Liver (tissue), 9 donors: Measurements from ENCODE around the gene SEC31A. TPM values are rescaled to one million over a fixed set of nuclear protein-coding genes. Genes with fewer than 3 reads are reported as not detected.
A peak's percentile ranks its signal among the peaks of the same experiment; 100 is the strongest.

ENCODE experiments used
- DNase-seq: peaks from one replicate; pipeline ENCODE4 v3.0.0-alpha.2; 2017; ENCODE audit warnings: low spot score
- H3K27ac ChIP-seq, 2 donors: one replicate each; pipeline ENCODE4 v1.7.0; 2013; ENCODE audit warnings: inconsistent platforms in 2 of 2, low read length in 2 of 2, control low read depth in 1 of 2, low read depth in 1 of 2, mild to moderate bottlenecking in 1 of 2
- H3K27me3 ChIP-seq, 4 donors: one replicate each; pipeline versions ENCODE4 v1.6.1 to v1.7.0; 2013; ENCODE audit warnings: low read length in 3 of 4, inconsistent platforms in 1 of 4, mild to moderate bottlenecking in 1 of 4, moderate library complexity in 1 of 4; ENCODE audit not compliant: control insufficient read depth in 4 of 4, insufficient read depth in 4 of 4
- H3K36me3 ChIP-seq, 4 donors: one replicate each; pipeline versions ENCODE4 v1.6.1 to v1.7.0; 2013; ENCODE audit warnings: low read length in 3 of 4, mild to moderate bottlenecking in 3 of 4, low read depth in 1 of 4, moderate library complexity in 1 of 4; ENCODE audit not compliant: control insufficient read depth in 4 of 4, insufficient read depth in 3 of 4
- H3K4me1 ChIP-seq, 4 donors: one replicate each; pipeline versions ENCODE4 v1.6.1 to v1.7.0; 2013; ENCODE audit warnings: low read length in 3 of 4, mild to moderate bottlenecking in 3 of 4, moderate library complexity in 1 of 4; ENCODE audit not compliant: control insufficient read depth in 4 of 4, insufficient read depth in 4 of 4
- H3K4me3 ChIP-seq, 3 donors: one replicate each; pipeline versions ENCODE4 v1.6.1 to v1.7.0; 2013; ENCODE audit warnings: low read length in 3 of 3, control low read depth in 1 of 3, low read depth in 1 of 3, mild to moderate bottlenecking in 1 of 3
- H3K9ac ChIP-seq, 2 donors: one replicate each; pipeline ENCODE4 v1.7.0; 2013; ENCODE audit warnings: low read length in 2 of 2, mild to moderate bottlenecking in 2 of 2, moderate library complexity in 2 of 2, control low read depth in 1 of 2, low read depth in 1 of 2
- H3K9me3 ChIP-seq, 4 donors: one replicate each; pipeline versions ENCODE4 v1.6.1 to v1.7.0; 2013; ENCODE audit warnings: low read length in 3 of 4; ENCODE audit not compliant: control insufficient read depth in 4 of 4
- EGR1 ChIP-seq, 2 donors: IDR thresholded peaks; 2 replicates each; pipeline ENCODE4 v1.6.1; 2016 to 2018; ENCODE audit warnings: antibody characterized with exemption in 2 of 2, low read depth in 2 of 2
- FOXA2 ChIP-seq: IDR thresholded peaks from 2 replicates; pipeline ENCODE4 v1.6.1; 2016; ENCODE audit warnings: antibody characterized with exemption
- HNF4A ChIP-seq, 2 donors: conservative IDR thresholded peaks; 2 replicates each; pipeline ENCODE4 v1.6.1; 2016; ENCODE audit warnings: antibody characterized with exemption in 2 of 2, mild to moderate bottlenecking in 2 of 2
- HNF4G ChIP-seq: IDR thresholded peaks from 2 replicates; pipeline ENCODE4 v1.6.1; 2016; ENCODE audit warnings: antibody characterized with exemption
- JUND ChIP-seq, 2 donors: IDR thresholded peaks; 2 replicates each; pipeline ENCODE4 v1.6.1; 2016; ENCODE audit warnings: antibody characterized with exemption in 2 of 2
- NR2F2 ChIP-seq: IDR thresholded peaks from 2 replicates; pipeline ENCODE4 v1.6.1; 2016; ENCODE audit warnings: antibody characterized with exemption
- REST ChIP-seq: IDR thresholded peaks from 2 replicates; pipeline ENCODE4 v1.6.1; 2016; ENCODE audit warnings: antibody characterized with exemption, mild to moderate bottlenecking
- RXRA ChIP-seq, 2 donors: IDR thresholded peaks; 2 replicates each; pipeline ENCODE4 v1.6.1; 2017 to 2018; ENCODE audit warnings: antibody characterized with exemption in 2 of 2, mild to moderate bottlenecking in 1 of 2
- TAF1 ChIP-seq: conservative IDR thresholded peaks from 2 replicates; pipeline ENCODE4 v1.6.1; 2016; ENCODE audit warnings: antibody characterized with exemption, mild to moderate bottlenecking
- YY1 ChIP-seq: IDR thresholded peaks from 2 replicates; pipeline ENCODE4 v1.6.1; 2016; ENCODE audit warnings: antibody characterized with exemption, mild to moderate bottlenecking
- WGBS: extraction: QIAGEN DNeasy Blood & Tissue Kit; methylation state at CpG from one replicate; pipeline ENCODE4 v1.1.7; 2013; 5-methylcytosine and 5-hydroxymethylcytosine counted together
- polyA plus RNA-seq, 2 donors: library from polyadenylated mRNA; stranded (reverse) in 1 of 2; unstranded in 1 of 2; fragments of 200-250 nt in 1 of 2; fragments of >200 nt in 1 of 2; fragmentation: Nextera tagmentation in 1 of 2; extraction: Ambion mirVana in 1 of 2; gene quantifications; one replicate each; pipeline versions ENCODE4 v1.2.1 to v1.2.3, GENCODE V29; 2013 to 2015
- total RNA-seq, 2 donors: library from RNA; depleted of rRNA; stranded (reverse); fragments of >200 nt; gene quantifications; one replicate each; pipeline ENCODE4 v1.2.3, GENCODE V29; 2014
- TF ChIP-seq, protein P1 (sequence below): IDR thresholded peaks from 2 replicates; pipeline ENCODE4 v1.6.1; 2016; ENCODE audit warnings: antibody characterized with exemption
- TF ChIP-seq, protein P2 (sequence below): IDR thresholded peaks from 2 replicates; pipeline ENCODE4 v1.6.1; 2016; ENCODE audit warnings: antibody characterized with exemption
- donor health status: healthy.
- donor health status: healthy.
- donor health status: healthy.
- donor health status: healthy.
- donor health status: healthy.

Gene SEC31A
- total and polyA plus RNA-seq, 4 donors, result 79.9 to 204 (median 88.9) TPM

GRCh38 chr4:82892467-82892802, 1.5 kb upstream of the SEC31A start (continued):
- TF ChIP-seq REST (no peak), JUND (IDR thresholded peaks at IDR 0.05) (no peak), HNF4A (conservative IDR thresholded peaks at IDR 0.05) (peak; percentile 77 to 79)
- TF ChIP-seq, protein P1, sequence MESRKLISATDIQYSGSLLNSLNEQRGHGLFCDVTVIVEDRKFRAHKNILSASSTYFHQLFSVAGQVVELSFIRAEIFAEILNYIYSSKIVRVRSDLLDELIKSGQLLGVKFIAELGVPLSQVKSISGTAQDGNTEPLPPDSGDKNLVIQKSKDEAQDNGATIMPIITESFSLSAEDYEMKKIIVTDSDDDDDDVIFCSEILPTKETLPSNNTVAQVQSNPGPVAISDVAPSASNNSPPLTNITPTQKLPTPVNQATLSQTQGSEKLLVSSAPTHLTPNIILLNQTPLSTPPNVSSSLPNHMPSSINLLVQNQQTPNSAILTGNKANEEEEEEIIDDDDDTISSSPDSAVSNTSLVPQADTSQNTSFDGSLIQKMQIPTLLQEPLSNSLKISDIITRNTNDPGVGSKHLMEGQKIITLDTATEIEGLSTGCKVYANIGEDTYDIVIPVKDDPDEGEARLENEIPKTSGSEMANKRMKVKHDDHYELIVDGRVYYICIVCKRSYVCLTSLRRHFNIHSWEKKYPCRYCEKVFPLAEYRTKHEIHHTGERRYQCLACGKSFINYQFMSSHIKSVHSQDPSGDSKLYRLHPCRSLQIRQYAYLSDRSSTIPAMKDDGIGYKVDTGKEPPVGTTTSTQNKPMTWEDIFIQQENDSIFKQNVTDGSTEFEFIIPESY, result no peak

- TF ChIP-seq TAF1, result no peak
- no peak for TF ChIP-seq HNF4G
- no peak for TF ChIP-seq NR2F2
- TF ChIP-seq RXRA (IDR thresholded peaks at IDR 0.05), result no peak
- no peak for TF ChIP-seq EGR1 (IDR thresholded peaks at IDR 0.05; ENCODE audit: low read depth in 2 of 2)
- TF ChIP-seq, protein P2, sequence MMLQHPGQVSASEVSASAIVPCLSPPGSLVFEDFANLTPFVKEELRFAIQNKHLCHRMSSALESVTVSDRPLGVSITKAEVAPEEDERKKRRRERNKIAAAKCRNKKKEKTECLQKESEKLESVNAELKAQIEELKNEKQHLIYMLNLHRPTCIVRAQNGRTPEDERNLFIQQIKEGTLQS, result no peak
- Histone ChIP-seq H3K9me3 (no peaks in the 10 kb centered on the region), H3K4me3 (peak overlapping the region; percentile 73 to 84 (median 83)), H3K36me3 (peaks cover 0 to 10% (median 7%) of the 10 kb centered on the region in 4 donors), H3K4me1 (peaks cover 5 to 40% (median 26%) of the 10 kb centered on the region in 4 donors), H3K9ac (peak overlapping the region; percentile 86 to 96), H3K27me3 (no peaks in the 10 kb centered on the region), H3K27ac (peak overlapping the region; percentile 99 to 100)
- DNase-seq, result no peak
- WGBS, result 19% methylated on average over 7 of the region's 7 CpGs
Observed at GRCh38 chr4:82891707-82892466, 934 bp upstream of the SEC31A start.

DNA sequence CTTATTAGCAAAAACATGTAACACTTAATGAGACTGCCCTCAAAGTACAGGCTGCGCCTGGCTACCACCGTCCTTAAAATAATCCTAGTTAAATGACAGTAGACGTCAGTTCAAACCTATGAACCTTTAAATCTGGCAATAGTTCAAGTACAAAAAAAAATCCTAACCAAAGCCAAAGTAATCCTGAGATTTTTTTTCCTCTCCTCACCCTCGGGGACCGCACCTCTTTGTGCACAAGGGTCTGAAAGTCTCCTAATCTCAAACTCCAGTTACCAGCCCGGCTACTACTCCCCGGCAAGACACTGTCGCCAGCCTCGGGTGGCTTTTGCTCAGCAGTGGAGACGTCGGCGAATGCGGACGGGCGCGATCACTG, 439 bp downstream of the SEC31A start:
- peak overlapping the region; percentile 93 to 99 for H3K9ac ChIP-seq
- H3K27ac ChIP-seq, result peak overlapping the region; percentile 99 to 100
- H3K9me3 ChIP-seq, result no peaks in the 10 kb centered on the region
- TF ChIP-seq FOXA2 (peak; percentile 2), YY1 (no peak), NR2F2 (no peak)
- no peaks in the 10 kb centered on the region for H3K27me3 ChIP-seq
- H3K4me1 ChIP-seq, result peaks cover 6 to 49% (median 33%) of the 10 kb centered on the region in 4 donors
- under 1% methylated on average over 16 of the region's 16 CpGs for WGBS
- peak overlapping the region; percentile 73 to 92 (median 87) for H3K4me3 ChIP-seq
- H3K36me3 ChIP-seq, result peaks cover 0 to 10% (median 7%) of the 10 kb centered on the region in 4 donors
- no peak for DNase-seq
